CD4-positive, alpha-beta T cell treated with Interleukin-15 for 4 hours (primary cell): ENCODE measurements around the gene NDUFAF7.
"Not testable (repeated sequence)": the region's sequence is repeated elsewhere in the genome, so short reads cannot be mapped to it uniquely, and the experiment has no call there.

Source experiments
- DNase-seq: peaks from one replicate; pipeline ENCODE4 v3.0.0-alpha.2; 2020; ENCODE audit warnings: low spot score

Gene NDUFAF7

GRCh38 chr2:37231241-37232130, at the start of gene NDUFAF7, which contains the start of gene CEBPZ:
Gene NDUFAF7, plus strand, starts transcription at chr2:37231658. Its CDS starts 48 bp downstream, at chr2:37231706.
Gene CEBPZ, minus strand, starts transcription at chr2:37231596. Its CDS starts 29 bp downstream, at chr2:37231567.
- DNase-seq, result peak; percentile 85

GRCh38 chr2:37181726-37182684, 49.5 kb upstream of the NDUFAF7 start:
- no peak for DNase-seq

- DNase-seq, result no peak
These were observed 42.9 kb upstream of the NDUFAF7 start, which contains the start of gene SULT6B1 for GRCh38 chr2:37188570-37188969. Gene SULT6B1, minus strand, starts transcription at chr2:37188670. Its CDS starts 30 bp downstream, at chr2:37188640.

GRCh38 chr2:37189452-37190153, 41.9 kb upstream of the NDUFAF7 start:
- no peak for DNase-seq

GRCh38 chr2:37190290-37190689, 41.2 kb upstream of the NDUFAF7 start:
- no peak for DNase-seq

- DNase-seq, result no peak
These were observed 40.2 kb upstream of the NDUFAF7 start for GRCh38 chr2:37191253-37191652.

GRCh38 chr2:37191747-37192146, 39.7 kb upstream of the NDUFAF7 start:
- DNase-seq, result no peak

GRCh38 chr2:37192551-37192950, 38.9 kb upstream of the NDUFAF7 start:
- no peak for DNase-seq

GRCh38 chr2:37195862-37196319, 35.6 kb upstream of the NDUFAF7 start:
- DNase-seq, result not testable (repeated sequence)

GRCh38 chr2:37196320-37197195, 34.9 kb upstream of the NDUFAF7 start, which contains the start of gene CEBPZOS:
Gene CEBPZOS, plus strand, starts transcription at chr2:37196496. Its CDS starts 3,209 bp downstream, at chr2:37199705.
- DNase-seq, result peak; percentile 91

GRCh38 chr2:37198681-37199065, 32.8 kb upstream of the NDUFAF7 start:
- no peak for DNase-seq

- DNase-seq, result no peak
These were observed 30.2 kb upstream of the NDUFAF7 start for GRCh38 chr2:37201208-37201607.

GRCh38 chr2:37201766-37202165, 29.7 kb upstream of the NDUFAF7 start:
- peak; percentile 48 for DNase-seq

GRCh38 chr2:37203708-37204107, 27.8 kb upstream of the NDUFAF7 start:
- DNase-seq, result no peak

GRCh38 chr2:37205071-37205661, 26.3 kb upstream of the NDUFAF7 start:
- not testable (repeated sequence) for DNase-seq

GRCh38 chr2:37205689-37206341, 25.6 kb upstream of the NDUFAF7 start:
- DNase-seq, result no peak

- not testable (repeated sequence) for DNase-seq
These were observed 24.7 kb upstream of the NDUFAF7 start for GRCh38 chr2:37206760-37207159.

GRCh38 chr2:37211212-37211611, 20.2 kb upstream of the NDUFAF7 start:
- DNase-seq, result no peak

- DNase-seq, result no peak
These were observed 19.5 kb upstream of the NDUFAF7 start for GRCh38 chr2:37211939-37212338.

GRCh38 chr2:37215250-37215649, 16.2 kb upstream of the NDUFAF7 start:
- DNase-seq, result no peak
